IMR-90 (cell line): ENCODE measurements around the gene IWS1. TPM values are rescaled to one million over a fixed set of nuclear protein-coding genes. Genes with fewer than 3 reads are reported as not detected.

Experiments
- ATAC-seq: fragments of 200-7000 bp; cut with Tn5 transposase; 2 replicates; pipeline ENCODE4 v1.9.1; 2020; ENCODE audit warnings: low read depth, mild to moderate bottlenecking, moderate library complexity
- BruUV-seq: library from RNA; stranded (reverse); fragments of 400-500 nt; replicated peaks from 2 replicates; lab custom pipeline; 2021; lab: Mats Ljungman, UMichigan
- CTCF ChIA-PET: fragments of 300-600 bp; formaldehyde crosslinking; extraction: SDS; loops from one replicate; lab custom pipeline; 2021; ENCODE audit warnings: antibody characterized with exemption; lab: Yijun Ruan, JAX
- POLR2A ChIA-PET: fragments of 300-600 bp; sonication (Branson Sonifier 250); formaldehyde crosslinking; loops from one replicate; lab custom pipeline; 2022; ENCODE audit warnings: antibody characterized with exemption; ENCODE audit not compliant: unreplicated experiment; lab: Charles Lee
- DNase-seq: peaks from one replicate; pipeline ENCODE4 v3.0.0; 2013
- H2AFZ ChIP-seq: replicated peaks from 2 replicates; pipeline ENCODE3; 2013; ENCODE audit warnings: low read length, mild to moderate bottlenecking; ENCODE audit not compliant: poor library complexity
- H2AK5ac ChIP-seq: 2 replicates; pipeline ENCODE4 v1.6.1; 2013; ENCODE audit warnings: low read depth, low read length, inconsistent platforms
- H2AK9ac ChIP-seq: replicated peaks from 2 replicates; pipeline ENCODE3; 2013; ENCODE audit warnings: mild to moderate bottlenecking, low read depth, low read length, moderate library complexity; ENCODE audit not compliant: poor library complexity
- H2BK120ac ChIP-seq: 2 replicates; pipeline ENCODE4 v1.6.1; 2013; ENCODE audit warnings: low read depth, low read length, inconsistent platforms
- H2BK15ac ChIP-seq: 3 replicates; pipeline ENCODE4 v1.6.1; 2013; ENCODE audit warnings: low read depth, low read length, inconsistent platforms
- H2BK20ac ChIP-seq: 2 replicates; pipeline ENCODE4 v1.6.1; 2013; ENCODE audit warnings: low read depth, mild to moderate bottlenecking, inconsistent platforms, low read length, moderate library complexity
- H2BK5ac ChIP-seq: 2 replicates; pipeline ENCODE4 v1.6.1; 2013; ENCODE audit warnings: mild to moderate bottlenecking, low read depth, low read length, inconsistent platforms; ENCODE audit not compliant: poor library complexity, severe bottlenecking
- H3K14ac ChIP-seq: replicated peaks from 2 replicates; pipeline ENCODE4 v1.6.1; 2013; ENCODE audit warnings: low read depth, low read length, inconsistent platforms
- H3K18ac ChIP-seq: 2 replicates; pipeline ENCODE4 v1.6.1; 2013; ENCODE audit warnings: low read depth, low read length, control low read depth
- H3K23ac ChIP-seq: 2 replicates; pipeline ENCODE4 v1.6.1; 2013; ENCODE audit warnings: low read depth, low read length, inconsistent platforms
- H3K27ac ChIP-seq: 2 replicates; pipeline ENCODE4 v1.5.1; 2013; ENCODE audit warnings: mild to moderate bottlenecking, control low read depth, low read length; ENCODE audit not compliant: insufficient read depth
- H3K27me3 ChIP-seq: 2 replicates; pipeline ENCODE4 v1.6.1; 2013; ENCODE audit warnings: low read length; ENCODE audit not compliant: control insufficient read depth, insufficient read depth
- H3K36me3 ChIP-seq: 2 replicates; pipeline ENCODE4 v1.6.1; 2013; ENCODE audit warnings: low read length, mixed read lengths; ENCODE audit not compliant: control insufficient read depth, insufficient read depth
- H3K4ac ChIP-seq: 2 replicates; pipeline ENCODE4 v1.6.1; 2013; ENCODE audit warnings: low read depth, low read length, inconsistent platforms
- H3K4me1 ChIP-seq: 2 replicates; pipeline ENCODE4 v1.6.1; 2013; ENCODE audit warnings: low read length, mixed read lengths; ENCODE audit not compliant: control insufficient read depth, insufficient read depth
- H3K4me2 ChIP-seq: 2 replicates; pipeline ENCODE4 v1.6.1; 2013; ENCODE audit warnings: low read depth, mild to moderate bottlenecking, control low read depth, low read length, moderate library complexity
- H3K4me3 ChIP-seq: 2 replicates; pipeline ENCODE4 v1.5.1; 2013; ENCODE audit warnings: low read depth, mild to moderate bottlenecking, control low read depth, low read length, moderate library complexity; ENCODE audit not compliant: insufficient read depth
- H3K56ac ChIP-seq: 2 replicates; pipeline ENCODE4 v1.6.1; 2013; ENCODE audit warnings: low read length, inconsistent platforms; ENCODE audit not compliant: insufficient read depth; ENCODE audit errors: extremely low read depth
- H3K79me1 ChIP-seq, 2 experiments: 2 replicates each; pipeline ENCODE4 v1.6.1; 2013; ENCODE audit warnings: low read length in 2 of 2, inconsistent platforms in 1 of 2, low read depth in 1 of 2
- H3K9ac ChIP-seq: 2 replicates; pipeline ENCODE4 v1.6.1; 2013; ENCODE audit warnings: low read depth, low read length, control low read depth
- H3K9me1 ChIP-seq: 2 replicates; pipeline ENCODE4 v1.6.1; 2013; ENCODE audit warnings: low read length, inconsistent platforms; ENCODE audit not compliant: insufficient read depth
- H3K9me3 ChIP-seq: 2 replicates; pipeline ENCODE4 v1.6.1; 2013; ENCODE audit warnings: low read length; ENCODE audit not compliant: control insufficient read depth, insufficient read depth
- H4K20me1 ChIP-seq: 2 replicates; pipeline ENCODE4 v1.6.1; 2013; ENCODE audit warnings: low read length, inconsistent platforms; ENCODE audit not compliant: insufficient read depth
- H4K5ac ChIP-seq: 2 replicates; pipeline ENCODE4 v1.6.1; 2013; ENCODE audit warnings: mild to moderate bottlenecking, low read depth, low read length, control low read depth
- H4K8ac ChIP-seq, 2 experiments: 2 replicates each; pipeline ENCODE4 v1.6.1; 2013; ENCODE audit warnings: low read depth in 2 of 2, low read length in 2 of 2, control low read depth in 1 of 2, inconsistent platforms in 1 of 2
- H4K91ac ChIP-seq: 2 replicates; pipeline ENCODE4 v1.6.1; 2013; ENCODE audit warnings: low read depth, low read length, inconsistent platforms; ENCODE audit not compliant: insufficient read depth
- BHLHE40 ChIP-seq: fragments of 150-350 bp; IDR thresholded peaks from 2 replicates; pipeline ENCODE4 v1.6.1; 2016; ENCODE audit warnings: mild to moderate bottlenecking, low read depth, low read length
- CEBPB ChIP-seq: IDR thresholded peaks from 2 replicates; pipeline ENCODE4 v1.6.1; 2012; ENCODE audit warnings: low read depth, low read length, improper control_type of control experiment
- CHD1 ChIP-seq: IDR thresholded peaks from 2 replicates; pipeline ENCODE4 v1.6.1; 2012; ENCODE audit warnings: low read depth, low read length, improper control_type of control experiment
- FOS ChIP-seq: fragments of 150-350 bp; IDR thresholded peaks from 2 replicates; pipeline ENCODE4 v1.6.1; 2016; ENCODE audit warnings: low read depth, low read length
- MAFK ChIP-seq: IDR thresholded peaks from 2 replicates; pipeline ENCODE4 v1.6.1; 2012; ENCODE audit warnings: low read depth, low read length, improper control_type of control experiment
- MAZ ChIP-seq: IDR thresholded peaks from 2 replicates; pipeline ENCODE4 v1.6.1; 2012; ENCODE audit warnings: low read depth, mild to moderate bottlenecking, low read length, improper control_type of control experiment, moderate library complexity, borderline replicate concordance
- MXI1 ChIP-seq: IDR thresholded peaks from 2 replicates; pipeline ENCODE4 v1.6.1; 2012; ENCODE audit warnings: low read depth, mild to moderate bottlenecking, low read length, moderate library complexity, borderline replicate concordance
- NFE2L2 ChIP-seq: fragments of 150-350 bp; IDR thresholded peaks from 2 replicates; pipeline ENCODE4 v1.6.1; 2016; ENCODE audit warnings: low read depth, mild to moderate bottlenecking, low read length
- POLR2A ChIP-seq: IDR thresholded peaks from 2 replicates; pipeline ENCODE4 v1.6.1; 2012; ENCODE audit warnings: mild to moderate bottlenecking, low read depth, low read length
- RAD21 ChIP-seq: IDR thresholded peaks from 2 replicates; pipeline ENCODE4 v1.6.1; 2012; ENCODE audit warnings: low read length, improper control_type of control experiment
- RCOR1 ChIP-seq: IDR thresholded peaks from 2 replicates; pipeline ENCODE4 v1.6.1; 2012; ENCODE audit warnings: mild to moderate bottlenecking, low read length, improper control_type of control experiment; ENCODE audit not compliant: insufficient replicate concordance
- RFX5 ChIP-seq: IDR thresholded peaks from 2 replicates; pipeline ENCODE4 v1.8.0; 2012; ENCODE audit warnings: low read depth, mild to moderate bottlenecking, low read length, moderate library complexity
- SMC3 ChIP-seq: fragments of 150-350 bp; IDR thresholded peaks from 2 replicates; pipeline ENCODE4 v1.6.1; 2016; ENCODE audit warnings: low read depth, mild to moderate bottlenecking, antibody characterized with exemption, low read length, moderate library complexity
- USF2 ChIP-seq: fragments of 150-350 bp; IDR thresholded peaks from 2 replicates; pipeline ENCODE4 v1.6.1; 2017; ENCODE audit warnings: mild to moderate bottlenecking, antibody characterized with exemption, low read length, low read depth
- WGBS, 2 experiments: methylation state at CpG; one replicate each; pipeline versions ENCODE4 v1.1.5 to v1.1.7; 2013; ENCODE audit warnings: missing lambda C conversion rate in 2 of 2; ENCODE audit not compliant: insufficient read length in 1 of 2; ENCODE audit errors: extremely low coverage in 2 of 2; 5-methylcytosine and 5-hydroxymethylcytosine counted together
- dilution Hi-C: fragments of 300-500 bp; cut with HindIII; formaldehyde crosslinking; loops from one replicate; pipeline ENCODE4 v1.14.3; 2018; ENCODE audit warnings: low sequenced_read_pairs; ENCODE audit not compliant: unreplicated experiment
- in situ Hi-C: fragments of 300-500 bp; cut with MboI; formaldehyde crosslinking; loops from 3 replicates; pipeline ENCODE4 v1.14.3; 2019; ENCODE audit warnings: low sequenced_read_pairs, inconsistent platforms, mixed read lengths
- intact Hi-C: fragments of 100-400 bp; cut with micrococcal nuclease; formaldehyde crosslinking; loops from 2 replicates; pipeline ENCODE4 v1.10.0; 2022
- polyA plus RNA-seq, 3 experiments: library from polyadenylated mRNA; depleted of rRNA; stranded (reverse); fragments of >200 nt; gene quantifications; 2 replicates each; pipeline ENCODE4 v1.2.3, GENCODE V29; 2012; ENCODE audit warnings: low replicate concordance in 1 of 3
- total RNA-seq: library from RNA; depleted of rRNA; stranded (reverse); fragments of >200 nt; gene quantifications from 2 replicates; pipeline ENCODE4 v1.2.3, GENCODE V29; 2012
- TF ChIP-seq, protein P1 (sequence below): conservative IDR thresholded peaks from 2 replicates; pipeline ENCODE4 v1.5.1; 2012; ENCODE audit warnings: mild to moderate bottlenecking, low read depth, low read length, improper control_type of control experiment
- TF ChIP-seq, protein P2 (sequence below): fragments of 150-350 bp; IDR thresholded peaks from 2 replicates; pipeline ENCODE4 v1.6.1; 2016; ENCODE audit warnings: low read depth, mild to moderate bottlenecking, low read length, moderate library complexity, borderline replicate concordance

IWS1 gene
- total and polyA plus RNA-seq, 2 of the 4 experiments (the other 2 are of a cell fraction), result 31.5 to 52.5 TPM

GRCh38 chr2:127572841-127573240 lies 46.6 kb upstream of the IWS1 start:
- dilution Hi-C loops, result no loop called here

More at GRCh38 chr2:127572841-127573240, 46.6 kb upstream of the IWS1 start:
- ChIA-PET POLR2A (no interaction called here), CTCF (no interaction called here)
- Histone ChIP-seq H3K4me3 (no peak overlapping the region), H3K9me1 (peaks cover 3% of the 10 kb centered on the region; the same call in 1 of the 2 replicates), H3K4me1 (peaks cover 7% of the 10 kb centered on the region), H3K9me3 (no peaks in the 10 kb centered on the region), H3K56ac (no peak overlapping the region), H3K14ac (no peak overlapping the region), H4K5ac (no peak overlapping the region), H2BK15ac (no peak overlapping the region), H3K79me1 (no peaks in the 10 kb centered on the region), H2AK9ac (no peak overlapping the region), H3K23ac (no peak overlapping the region), H2BK120ac (no peak overlapping the region), H2AFZ (no peak overlapping the region), H3K36me3 (no peaks in the 10 kb centered on the region), H3K4me2 (no peak overlapping the region), H3K4ac (no peak overlapping the region), H2BK5ac (no peak overlapping the region), H4K8ac (no peak overlapping the region), H3K27ac (no peak overlapping the region), H2BK20ac (no peak overlapping the region), H3K9ac (no peak overlapping the region), H4K91ac (no peak overlapping the region), H4K20me1 (no peaks in the 10 kb centered on the region), H3K27me3 (peaks cover 4% of the 10 kb centered on the region; the same call in 1 of the 2 replicates), H3K18ac (no peak overlapping the region), H2AK5ac (no peak overlapping the region)
- TF ChIP-seq MXI1, result no peak
- TF ChIP-seq CHD1, result no peak
- no peak for TF ChIP-seq MAFK
- TF ChIP-seq CEBPB, result no peak
- no peak for TF ChIP-seq RCOR1
- TF ChIP-seq MAZ, result no peak
- no peak for TF ChIP-seq NFE2L2
- no peak for TF ChIP-seq RFX5
- no peak for TF ChIP-seq BHLHE40
- no peak for TF ChIP-seq POLR2A
- TF ChIP-seq, protein P1, sequence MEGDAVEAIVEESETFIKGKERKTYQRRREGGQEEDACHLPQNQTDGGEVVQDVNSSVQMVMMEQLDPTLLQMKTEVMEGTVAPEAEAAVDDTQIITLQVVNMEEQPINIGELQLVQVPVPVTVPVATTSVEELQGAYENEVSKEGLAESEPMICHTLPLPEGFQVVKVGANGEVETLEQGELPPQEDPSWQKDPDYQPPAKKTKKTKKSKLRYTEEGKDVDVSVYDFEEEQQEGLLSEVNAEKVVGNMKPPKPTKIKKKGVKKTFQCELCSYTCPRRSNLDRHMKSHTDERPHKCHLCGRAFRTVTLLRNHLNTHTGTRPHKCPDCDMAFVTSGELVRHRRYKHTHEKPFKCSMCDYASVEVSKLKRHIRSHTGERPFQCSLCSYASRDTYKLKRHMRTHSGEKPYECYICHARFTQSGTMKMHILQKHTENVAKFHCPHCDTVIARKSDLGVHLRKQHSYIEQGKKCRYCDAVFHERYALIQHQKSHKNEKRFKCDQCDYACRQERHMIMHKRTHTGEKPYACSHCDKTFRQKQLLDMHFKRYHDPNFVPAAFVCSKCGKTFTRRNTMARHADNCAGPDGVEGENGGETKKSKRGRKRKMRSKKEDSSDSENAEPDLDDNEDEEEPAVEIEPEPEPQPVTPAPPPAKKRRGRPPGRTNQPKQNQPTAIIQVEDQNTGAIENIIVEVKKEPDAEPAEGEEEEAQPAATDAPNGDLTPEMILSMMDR, result no peak
- no peak for TF ChIP-seq SMC3
- no peak for TF ChIP-seq RAD21
- no peak for TF ChIP-seq USF2
- no peak for TF ChIP-seq FOS
- TF ChIP-seq, protein P2, sequence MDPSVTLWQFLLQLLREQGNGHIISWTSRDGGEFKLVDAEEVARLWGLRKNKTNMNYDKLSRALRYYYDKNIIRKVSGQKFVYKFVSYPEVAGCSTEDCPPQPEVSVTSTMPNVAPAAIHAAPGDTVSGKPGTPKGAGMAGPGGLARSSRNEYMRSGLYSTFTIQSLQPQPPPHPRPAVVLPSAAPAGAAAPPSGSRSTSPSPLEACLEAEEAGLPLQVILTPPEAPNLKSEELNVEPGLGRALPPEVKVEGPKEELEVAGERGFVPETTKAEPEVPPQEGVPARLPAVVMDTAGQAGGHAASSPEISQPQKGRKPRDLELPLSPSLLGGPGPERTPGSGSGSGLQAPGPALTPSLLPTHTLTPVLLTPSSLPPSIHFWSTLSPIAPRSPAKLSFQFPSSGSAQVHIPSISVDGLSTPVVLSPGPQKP, result no peak
- in situ Hi-C loops, result no loop called here
- BruUV-seq, result no TSS peak
- no peak for DNase-seq
- WGBS, 2 experiments, result 40% methylated on average over 1 of the region's 5 CpGs; no CpG with 5 or more reads in 1 of the 2 experiments
- intact Hi-C loops, result no loop called here
- ATAC-seq, result no peak
